Endothelial cell of umbilical vein (primary cell): ENCODE measurements around the gene ATPAF1. TPM values are rescaled to one million over a fixed set of nuclear protein-coding genes. Genes with fewer than 3 reads are reported as not detected.

Experiments
- BruUV-seq: library from RNA; stranded (reverse); fragments of 400-500 nt; replicated peaks from 2 replicates; lab custom pipeline; 2021; lab: Mats Ljungman, UMichigan
- CTCF ChIA-PET: fragments of 300-600, 350-600 bp; sonication (Branson Sonifier 250); formaldehyde crosslinking; loops from one replicate; lab custom pipeline; 2021; ENCODE audit warnings: antibody characterized with exemption, inconsistent platforms; lab: Charles Lee
- POLR2A ChIA-PET: fragments of 300-600, 350-600 bp; sonication (Branson Sonifier 250); formaldehyde crosslinking; loops from one replicate; lab custom pipeline; 2021; ENCODE audit warnings: antibody characterized with exemption, inconsistent platforms; lab: Charles Lee
- DNase-seq: peaks from one replicate; pipeline ENCODE4 v3.0.0-alpha.2; 2011; ENCODE audit warnings: low read depth, low spot score
- FAIRE-seq: peaks from 2 replicates; lab custom pipeline; 2011; peaks lifted over from hg19 to GRCh38; lab: Jason Lieb, UNC
- H2AFZ ChIP-seq: 2 replicates; pipeline ENCODE4 v1.6.0; 2012; ENCODE audit warnings: low read depth, low read length, control low read depth, inconsistent platforms
- H3K27ac ChIP-seq: 2 replicates; pipeline ENCODE4 v1.5.1; 2011; ENCODE audit warnings: low read depth, mild to moderate bottlenecking, control low read depth, low read length, moderate library complexity; ENCODE audit not compliant: insufficient read depth
- H3K27me3 ChIP-seq, 2 experiments: 2 replicates each; pipeline versions ENCODE4 v1.6.0 to v1.6.1; 2011; ENCODE audit warnings: low read length in 2 of 2, mixed read lengths in 1 of 2; ENCODE audit not compliant: control insufficient read depth in 2 of 2, insufficient read depth in 2 of 2
- H3K36me3 ChIP-seq, 2 experiments: 2 replicates in 1 of 2; 3 replicates in 1 of 2; pipeline ENCODE4 v1.5.1; 2011; ENCODE audit warnings: low read length in 2 of 2, mild to moderate bottlenecking in 1 of 2, moderate library complexity in 1 of 2; ENCODE audit not compliant: control insufficient read depth in 2 of 2, insufficient read depth in 2 of 2; ENCODE audit errors: extremely low read depth in 1 of 2
- H3K4me1 ChIP-seq: 3 replicates; pipeline ENCODE4 v1.5.1; 2011; ENCODE audit warnings: mild to moderate bottlenecking, low read length; ENCODE audit not compliant: control insufficient read depth, insufficient read depth; ENCODE audit errors: extremely low read depth
- H3K4me2 ChIP-seq: 2 replicates; pipeline ENCODE4 v1.6.1; 2011; ENCODE audit warnings: low read length, control low read depth, mixed read lengths; ENCODE audit not compliant: insufficient read depth
- H3K4me3 ChIP-seq, 3 experiments: fragments of 200-600 bp in 1 of 3; sonication (generic), shearing (Covaris generic) in 1 of 3; replicated peaks in 1 of 3; 2 replicates each; pipeline ENCODE4 v1.5.1; 2011 to 2016; ENCODE audit warnings: control low read depth in 3 of 3, low read length in 3 of 3, mild to moderate bottlenecking in 2 of 3, inconsistent platforms in 1 of 3, low read depth in 1 of 3, moderate library complexity in 1 of 3; ENCODE audit not compliant: insufficient read depth in 1 of 3
- H3K79me2 ChIP-seq: 2 replicates; pipeline ENCODE4 v1.6.0; 2012; ENCODE audit warnings: low read length, inconsistent platforms; ENCODE audit not compliant: control insufficient read depth, insufficient read depth
- H3K9ac ChIP-seq: replicated peaks from 2 replicates; pipeline ENCODE3; 2011; ENCODE audit warnings: low read length, control low read depth; ENCODE audit not compliant: insufficient read depth; ENCODE audit errors: extremely low read depth
- H3K9me1 ChIP-seq: replicated peaks from 3 replicates; pipeline ENCODE4 v1.6.0; 2011; ENCODE audit warnings: mild to moderate bottlenecking, low read length; ENCODE audit not compliant: control insufficient read depth, insufficient read depth; ENCODE audit errors: extremely low read depth
- H3K9me3 ChIP-seq: replicated peaks from 2 replicates; pipeline ENCODE4 v1.5.1; 2012; ENCODE audit warnings: low read length, inconsistent platforms; ENCODE audit not compliant: control insufficient read depth, insufficient read depth
- H4K20me1 ChIP-seq: replicated peaks from 2 replicates; pipeline ENCODE3; 2011; ENCODE audit warnings: mild to moderate bottlenecking, low read length; ENCODE audit not compliant: control insufficient read depth, insufficient read depth; ENCODE audit errors: extremely low read depth
- CTCF ChIP-seq, 2 donors: IDR thresholded peaks; 1 replicate in 1 of 2; 2 replicates in 1 of 2; pipeline ENCODE4 v1.5.1; 2011; ENCODE audit warnings: low read length in 2 of 2, mild to moderate bottlenecking in 2 of 2, moderate library complexity in 2 of 2, control low read depth in 1 of 2, inconsistent platforms in 1 of 2, low read depth in 1 of 2; ENCODE audit not compliant: insufficient read depth in 1 of 2; ENCODE audit errors: extremely low read depth in 1 of 2
- EZH2 ChIP-seq: IDR thresholded peaks from 2 replicates; pipeline ENCODE4 v1.6.1; 2012; ENCODE audit warnings: borderline replicate concordance, low read depth, mild to moderate bottlenecking, moderate library complexity, low read length, inconsistent platforms; ENCODE audit not compliant: severe bottlenecking
- FOS ChIP-seq: IDR thresholded peaks from 2 replicates; pipeline ENCODE4 v1.6.1; 2011; ENCODE audit warnings: mild to moderate bottlenecking, low read length, moderate library complexity, borderline replicate concordance; ENCODE audit not compliant: insufficient read depth
- GATA2 ChIP-seq: IDR thresholded peaks from 2 replicates; pipeline ENCODE4 v1.7.0; 2011; ENCODE audit warnings: low read depth, mild to moderate bottlenecking, moderate library complexity, mixed read lengths, low read length; ENCODE audit not compliant: insufficient read length, insufficient read depth
- JUN ChIP-seq: IDR thresholded peaks from 2 replicates; pipeline ENCODE4 v1.6.1; 2011; ENCODE audit warnings: borderline replicate concordance, low read depth; ENCODE audit not compliant: insufficient read length, insufficient read depth
- MAX ChIP-seq: IDR thresholded peaks from 2 replicates; pipeline ENCODE4 v1.6.1; 2011; ENCODE audit not compliant: insufficient read depth, insufficient read length
- MYC ChIP-seq: IDR thresholded peaks from one replicate; pipeline ENCODE4 v1.6.1; 2011; ENCODE audit warnings: mild to moderate bottlenecking, low read depth, low read length
- POLR2A ChIP-seq: IDR thresholded peaks from 2 replicates; pipeline ENCODE4 v1.6.1; 2012; ENCODE audit warnings: low read depth, mild to moderate bottlenecking, control low read depth, low read length
- POLR2AphosphoS5 ChIP-seq: IDR thresholded peaks from 2 replicates; pipeline ENCODE4 v1.6.1; 2012; ENCODE audit warnings: low read depth, mild to moderate bottlenecking, control low read depth, low read length, moderate library complexity; ENCODE audit not compliant: insufficient read depth
- dilution Hi-C: fragments of 300-500 bp; cut with MboI; formaldehyde crosslinking; loops from one replicate; pipeline ENCODE4 v1.15.0; 2019; ENCODE audit warnings: low sequenced_read_pairs; ENCODE audit not compliant: extremely low pct_ligation_motif_present
- intact Hi-C: fragments of 100-400 bp; cut with micrococcal nuclease; formaldehyde crosslinking; loops from one replicate; pipeline ENCODE4 v1.10.0; 2022
- polyA plus RNA-seq, 4 experiments: library from polyadenylated mRNA; depleted of rRNA in 3 of 4; stranded (reverse) in 3 of 4; unstranded in 1 of 4; fragments of >200 nt; gene quantifications; 2 replicates each; pipeline versions ENCODE4 v1.2.1 to v1.2.3, GENCODE V29; 2011 to 2012; ENCODE audit warnings: missing spikeins in 1 of 4
- total RNA-seq: library from RNA; stranded (reverse); gene quantifications from 2 replicates; pipeline ENCODE4 v1.2.3, GENCODE V29; 2021

Gene ATPAF1
- total and polyA plus RNA-seq, 2 donors (not counting 3 experiments of a cell fraction or from before 2014, with no cell fraction given): 28.3 to 29.6 TPM

DNA sequence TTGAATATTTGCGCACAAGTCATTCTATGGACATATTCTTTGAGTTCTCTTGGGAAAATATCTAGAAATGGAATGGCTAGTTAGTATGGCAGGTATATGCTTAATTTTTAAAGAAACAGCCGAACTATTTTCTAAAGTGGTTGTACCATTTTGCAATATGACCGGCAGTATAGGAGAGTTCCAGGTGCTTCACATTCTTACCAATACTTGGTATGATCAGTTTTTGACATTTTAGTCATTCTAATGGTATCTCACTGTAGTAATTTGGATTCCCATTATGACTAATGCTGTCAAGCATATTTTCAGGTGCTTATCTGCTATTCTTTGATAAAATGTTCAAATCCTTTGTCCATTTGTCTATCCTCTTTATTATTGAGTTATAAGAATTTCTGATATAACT lies 20.6 kb downstream of the ATPAF1 start:
- intact Hi-C loops: no loop called here
- TF ChIP-seq CTCF (IDR thresholded peaks at IDR 0.05; ENCODE audit: extremely low read depth in 1 of 2, insufficient read depth in 1 of 2, low read depth in 1 of 2, low read length in 2 of 2): no peak
- TF ChIP-seq POLR2A: no peak
- TF ChIP-seq EZH2: no peak
- TF ChIP-seq JUN: no peak
- no peak for TF ChIP-seq MAX
- no peak for TF ChIP-seq MYC
- TF ChIP-seq GATA2: no peak
- TF ChIP-seq POLR2AphosphoS5: no peak
- TF ChIP-seq FOS: no peak
- no TSS peak for BruUV-seq

More for the DNA sequence above, 20.6 kb downstream of the ATPAF1 start:
- no peak overlapping the region for H2AFZ ChIP-seq
- no peaks in the 10 kb centered on the region for H3K4me1 ChIP-seq
- ChIA-PET POLR2A (no interaction called here), CTCF (no interaction called here)
- DNase-seq: no peak
- no peaks in the 10 kb centered on the region for H4K20me1 ChIP-seq
- H3K9ac ChIP-seq: no peak overlapping the region
- no peaks in the 10 kb centered on the region for H3K9me1 ChIP-seq
- peaks cover 2 to 3% of the 10 kb centered on the region in 2 experiments for H3K36me3 ChIP-seq
- H3K79me2 ChIP-seq: no peaks in the 10 kb centered on the region
- no peaks in the 10 kb centered on the region for H3K9me3 ChIP-seq
- H3K4me3 ChIP-seq: no peak overlapping the region
- no peaks in the 10 kb centered on the region for H3K27me3 ChIP-seq
- no peak overlapping the region for H3K27ac ChIP-seq
- H3K4me2 ChIP-seq: no peak overlapping the region
- dilution Hi-C loops: no loop called here
- no peak for FAIRE-seq
